ENCODE data around the gene EMB.

EMB gene

GRCh38 chr5:50359187-50359586, 81.9 kb downstream of the EMB start:
- no peak for DNase-seq (ENCODE audit: low read depth, low spot score)
- no peak overlapping the region for H3K4me3 ChIP-seq (ENCODE audit: low read length)

GRCh38 chr5:50352382-50352781, 88.7 kb downstream of the EMB start:
- H3K4me3 ChIP-seq (ENCODE audit: low read length): no peak overlapping the region
- no peak for DNase-seq (ENCODE audit: low read depth, low spot score)
